Measurements from ENCODE around the gene TRIM13. TPM values are rescaled to one million over a fixed set of nuclear protein-coding genes. Genes with fewer than 3 reads are reported as not detected.
"Not testable (repeated sequence)": the region's sequence is repeated elsewhere in the genome, so short reads cannot be mapped to it uniquely, and the experiment has no call there.

TRIM13 gene
- total RNA-seq, 2 donors from 2014 or later, result 15.8 to 16.0 TPM

GRCh38 chr13:49976314-49977258, 20.3 kb upstream of the TRIM13 start:
- Histone ChIP-seq H3K9me3 (no peaks in the 10 kb centered on the region), H3K36me3 (no peaks in the 10 kb centered on the region), H3K27ac (no peak overlapping the region), H3K27me3 (no peaks in the 10 kb centered on the region), H3K4me1 (no peaks in the 10 kb centered on the region), H3K4me3 (no peak overlapping the region)
- DNase-seq (ENCODE audit: low spot score), result peak; percentile 65
- peak; percentile 82 to 85 for TF ChIP-seq CTCF (IDR thresholded peaks at IDR 0.05)

GRCh38 chr13:49977992-49978391, 18.9 kb upstream of the TRIM13 start:
- Histone ChIP-seq H3K36me3 (no peaks in the 10 kb centered on the region), H3K27ac (no peak overlapping the region), H3K4me3 (no peak overlapping the region), H3K4me1 (no peaks in the 10 kb centered on the region), H3K27me3 (no peaks in the 10 kb centered on the region), H3K9me3 (no peaks in the 10 kb centered on the region)
- no peak for TF ChIP-seq CTCF (IDR thresholded peaks at IDR 0.05)
- DNase-seq (ENCODE audit: low spot score), result no peak

- Histone ChIP-seq H3K9me3 (no peaks in the 10 kb centered on the region), H3K4me3 (no peak overlapping the region), H3K36me3 (no peaks in the 10 kb centered on the region), H3K4me1 (no peaks in the 10 kb centered on the region), H3K27me3 (no peaks in the 10 kb centered on the region), H3K27ac (no peak overlapping the region)
- DNase-seq (ENCODE audit: low spot score), result no peak
- no peak for TF ChIP-seq CTCF (IDR thresholded peaks at IDR 0.05)
Measured at GRCh38 chr13:49980266-49980665, 16.6 kb upstream of the TRIM13 start.

GRCh38 chr13:49985129-49985528, 11.7 kb upstream of the TRIM13 start:
- Histone ChIP-seq H3K9me3 (no peaks in the 10 kb centered on the region), H3K4me1 (no peaks in the 10 kb centered on the region), H3K4me3 (no peak overlapping the region), H3K36me3 (no peaks in the 10 kb centered on the region), H3K27me3 (no peaks in the 10 kb centered on the region), H3K27ac (no peak overlapping the region)
- DNase-seq (ENCODE audit: low spot score), result no peak
- no peak for TF ChIP-seq CTCF (IDR thresholded peaks at IDR 0.05)

- no peak for DNase-seq (ENCODE audit: low spot score)
- H3K27me3 ChIP-seq, result no peaks in the 10 kb centered on the region
- H3K4me1 ChIP-seq, result no peaks in the 10 kb centered on the region
- no peaks in the 10 kb centered on the region for H3K36me3 ChIP-seq
- H3K4me3 ChIP-seq, result no peak overlapping the region
- no peaks in the 10 kb centered on the region for H3K9me3 ChIP-seq
- TF ChIP-seq CTCF (IDR thresholded peaks at IDR 0.05), result no peak
- no peak overlapping the region for H3K27ac ChIP-seq
Measured at GRCh38 chr13:49986471-49986870, 10.4 kb upstream of the TRIM13 start.

- not testable (repeated sequence) for H3K9me3 ChIP-seq; H3K4me1 ChIP-seq; H3K27me3 ChIP-seq; H3K4me3 ChIP-seq; H3K36me3 ChIP-seq; H3K27ac ChIP-seq; DNase-seq (ENCODE audit: low spot score)
Measured at GRCh38 chr13:49990612-49991011, 6.2 kb upstream of the TRIM13 start.

Measured in right atrium auricular region (tissue), 2 donors.